ENCODE results near the gene COMMD7.

DNA sequence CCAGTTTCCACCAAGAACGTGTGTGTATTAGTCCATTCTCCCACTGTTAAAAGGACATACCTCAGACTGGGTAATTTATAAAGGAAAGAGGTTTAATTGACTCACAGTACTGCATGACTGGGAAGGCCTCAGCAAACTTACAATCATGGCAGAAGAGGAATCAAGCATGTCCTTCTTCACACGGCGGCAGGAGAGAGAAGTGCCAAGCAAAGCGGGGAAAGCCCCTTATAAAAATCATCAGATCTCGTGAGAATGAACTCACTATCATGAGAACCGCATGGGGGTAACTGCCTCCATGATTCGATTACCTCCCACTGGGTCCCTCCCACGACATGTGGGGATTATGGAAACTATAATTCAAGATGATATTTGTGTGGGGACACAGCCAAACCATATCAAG lies 82.6 kb downstream of the COMMD7 start:
- TF ChIP-seq, protein P1, sequence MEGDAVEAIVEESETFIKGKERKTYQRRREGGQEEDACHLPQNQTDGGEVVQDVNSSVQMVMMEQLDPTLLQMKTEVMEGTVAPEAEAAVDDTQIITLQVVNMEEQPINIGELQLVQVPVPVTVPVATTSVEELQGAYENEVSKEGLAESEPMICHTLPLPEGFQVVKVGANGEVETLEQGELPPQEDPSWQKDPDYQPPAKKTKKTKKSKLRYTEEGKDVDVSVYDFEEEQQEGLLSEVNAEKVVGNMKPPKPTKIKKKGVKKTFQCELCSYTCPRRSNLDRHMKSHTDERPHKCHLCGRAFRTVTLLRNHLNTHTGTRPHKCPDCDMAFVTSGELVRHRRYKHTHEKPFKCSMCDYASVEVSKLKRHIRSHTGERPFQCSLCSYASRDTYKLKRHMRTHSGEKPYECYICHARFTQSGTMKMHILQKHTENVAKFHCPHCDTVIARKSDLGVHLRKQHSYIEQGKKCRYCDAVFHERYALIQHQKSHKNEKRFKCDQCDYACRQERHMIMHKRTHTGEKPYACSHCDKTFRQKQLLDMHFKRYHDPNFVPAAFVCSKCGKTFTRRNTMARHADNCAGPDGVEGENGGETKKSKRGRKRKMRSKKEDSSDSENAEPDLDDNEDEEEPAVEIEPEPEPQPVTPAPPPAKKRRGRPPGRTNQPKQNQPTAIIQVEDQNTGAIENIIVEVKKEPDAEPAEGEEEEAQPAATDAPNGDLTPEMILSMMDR (conservative IDR thresholded peaks at IDR 0.05), result no peak
- TF ChIP-seq EZH2 (IDR thresholded peaks at IDR 0.05; ENCODE audit: low read depth), result no peak
